ENCODE measurements around the gene ZBTB21. TPM values are rescaled to one million over a fixed set of nuclear protein-coding genes. Genes with fewer than 3 reads are reported as not detected.

Gene ZBTB21
- total RNA-seq, 2 experiments from 2014 or later: 132 to 139 TPM

- no peak overlapping the region for H3K27ac Mint-ChIP-seq
- no peaks in the 10 kb centered on the region for H3K27me3 Mint-ChIP-seq
- Histone ChIP-seq H3K4me3 (ENCODE audit: low read length) (no peak overlapping the region), H3K9me3 (ENCODE audit: control insufficient read depth in 1 of 2, insufficient read depth in 1 of 2, low read length in 2 of 2) (no peaks in the 10 kb centered on the region), H3K27ac (ENCODE audit: low read depth in 1 of 2, low read length in 2 of 2) (no peak overlapping the region), H3K27me3 (ENCODE audit: control insufficient read depth in 1 of 2, insufficient read depth in 2 of 2, low read length in 2 of 2) (no peaks in the 10 kb centered on the region), H3K36me3 (ENCODE audit: insufficient read depth, low read length) (peaks cover 12% of the 10 kb centered on the region), H3K4me1 (ENCODE audit: insufficient read depth, low read length) (peaks cover 15% of the 10 kb centered on the region)
- ATAC-seq (ENCODE audit: poor library complexity) (no peak), DNase-seq (no peak)
- POLR2A ChIA-PET: interaction anchor here (0.9 kb wide), 1 partner anchor 61 kb away, joined by 6 read pairs; no protein-coding TSS in a partner anchor
- peaks cover 60% of the 10 kb centered on the region for H3K36me3 Mint-ChIP-seq (ENCODE audit: low read depth)
- no peaks in the 10 kb centered on the region for H3K9me3 Mint-ChIP-seq
- CTCF ChIA-PET: interaction anchor here (1.3 kb wide), 1 partner anchor 106 kb away, joined by 3 read pairs; no protein-coding TSS in a partner anchor
- TF ChIP-seq CTCF (IDR thresholded peaks at IDR 0.05): no peak
- intact Hi-C loops (cut with DNase I, micrococcal nuclease): loop anchor here in 1 of 2 experiments (10.0 kb wide), 1 partner anchor 117 kb away; no protein-coding TSS in a partner anchor
- H3K4me1 Mint-ChIP-seq (ENCODE audit: low read depth): peaks cover 39% of the 10 kb centered on the region
- H3K4me3 Mint-ChIP-seq: no peak overlapping the region
Observed at GRCh38 chr21:42001781-42002180, 8.4 kb downstream of the ZBTB21 start.

DNA sequence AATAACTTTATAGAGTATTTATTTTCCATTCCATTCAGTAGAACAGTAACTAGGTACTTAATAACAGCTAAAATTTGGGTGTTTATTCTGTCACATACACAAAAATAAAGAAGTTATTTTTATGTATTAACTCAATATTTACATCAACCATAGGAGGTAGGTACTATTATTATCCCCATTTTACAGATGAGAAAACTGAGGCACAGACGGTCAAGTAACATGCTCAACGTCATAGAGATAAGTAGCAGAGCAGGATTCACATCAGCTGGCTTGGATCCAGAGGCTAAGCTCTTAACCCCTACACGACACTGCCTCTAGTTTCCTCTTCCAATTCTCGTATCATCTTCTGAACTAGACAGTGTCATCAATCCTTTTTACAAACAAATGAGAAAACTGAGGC is 9.3 kb downstream of the ZBTB21 start:
- Mint-ChIP-seq H3K27ac (no peak overlapping the region), H3K27me3 (no peaks in the 10 kb centered on the region), H3K4me1 (ENCODE audit: low read depth) (peaks cover 33% of the 10 kb centered on the region), H3K9me3 (no peaks in the 10 kb centered on the region), H3K4me3 (no peak overlapping the region), H3K36me3 (ENCODE audit: low read depth) (peaks cover 64% of the 10 kb centered on the region)
- ChIA-PET POLR2A (interaction anchor here (0.5 to 1.0 kb wide), 2 partner anchors 62 to 184 kb away, joined by 3 to 4 read pairs; no protein-coding TSS in a partner anchor), CTCF (interaction anchor here (1.3 kb wide), 1 partner anchor 107 kb away, joined by 3 read pairs; no protein-coding TSS in a partner anchor)
- DNase-seq (no peak), ATAC-seq (ENCODE audit: poor library complexity) (no peak)
- intact Hi-C loops (cut with DNase I, micrococcal nuclease): loop anchor here in 1 of 2 experiments (10.0 kb wide), 1 partner anchor 116 kb away; no protein-coding TSS in a partner anchor
- Histone ChIP-seq H3K27me3 (ENCODE audit: control insufficient read depth in 1 of 2, insufficient read depth in 2 of 2, low read length in 2 of 2) (no peaks in the 10 kb centered on the region), H3K9me3 (ENCODE audit: control insufficient read depth in 1 of 2, insufficient read depth in 1 of 2, low read length in 2 of 2) (peaks cover 0 to 4% of the 10 kb centered on the region in 2 experiments), H3K4me3 (ENCODE audit: low read length) (no peak overlapping the region), H3K4me1 (ENCODE audit: insufficient read depth, low read length) (peaks cover 15% of the 10 kb centered on the region), H3K36me3 (ENCODE audit: insufficient read depth, low read length) (peaks cover 16% of the 10 kb centered on the region), H3K27ac (ENCODE audit: low read depth in 1 of 2, low read length in 2 of 2) (no peak overlapping the region)
- no peak for TF ChIP-seq CTCF (IDR thresholded peaks at IDR 0.05)

DNA sequence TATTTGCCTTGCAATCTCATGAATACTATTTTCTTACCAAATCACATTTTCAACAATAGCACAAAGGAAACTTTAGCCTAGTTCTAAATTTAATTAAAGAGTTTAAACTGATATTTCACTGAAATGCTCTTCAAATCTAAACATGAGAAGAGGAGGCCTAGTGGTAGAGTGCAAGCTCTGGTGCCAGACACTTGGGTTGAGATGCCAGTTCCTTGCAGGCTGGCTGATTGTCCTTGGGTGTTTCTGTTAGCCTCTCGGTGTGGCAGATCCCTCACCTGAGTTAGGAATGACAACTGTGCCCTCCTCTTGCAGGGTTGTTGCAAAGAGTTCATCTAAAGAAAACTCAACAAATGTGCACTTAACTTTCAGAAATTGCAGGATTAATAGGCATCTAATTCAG is 12.5 kb downstream of the ZBTB21 start:
- Histone ChIP-seq H3K27me3 (ENCODE audit: control insufficient read depth in 1 of 2, insufficient read depth in 2 of 2, low read length in 2 of 2) (no peaks in the 10 kb centered on the region), H3K36me3 (ENCODE audit: insufficient read depth, low read length) (peaks cover 33% of the 10 kb centered on the region), H3K4me1 (ENCODE audit: insufficient read depth, low read length) (peaks cover 9% of the 10 kb centered on the region), H3K9me3 (ENCODE audit: control insufficient read depth in 1 of 2, insufficient read depth in 1 of 2, low read length in 2 of 2) (peaks cover 0 to 9% of the 10 kb centered on the region in 2 experiments), H3K27ac (ENCODE audit: low read depth in 1 of 2, low read length in 2 of 2) (no peak overlapping the region), H3K4me3 (ENCODE audit: low read length) (no peak overlapping the region)
- Mint-ChIP-seq H3K27ac (no peak overlapping the region), H3K27me3 (no peaks in the 10 kb centered on the region), H3K4me1 (ENCODE audit: low read depth) (peaks cover 16% of the 10 kb centered on the region), H3K4me3 (no peak overlapping the region), H3K9me3 (no peaks in the 10 kb centered on the region), H3K36me3 (ENCODE audit: low read depth) (peaks cover 86% of the 10 kb centered on the region)
- no peak for TF ChIP-seq CTCF (IDR thresholded peaks at IDR 0.05)
- intact Hi-C loops (cut with DNase I, micrococcal nuclease): no loop called here
- ChIA-PET POLR2A (no interaction called here), CTCF (no interaction called here)
- DNase-seq: no peak
- no peak for ATAC-seq (ENCODE audit: poor library complexity)
